Heart left ventricle (tissue), 16 donors: ENCODE results near the gene SHROOM3. TPM values are rescaled to one million over a fixed set of nuclear protein-coding genes. Genes with fewer than 3 reads are reported as not detected.

Experiments used
- ATAC-seq, 4 donors: fragments of 200-7000 bp; cut with Tn5 transposase; one replicate each; pipeline ENCODE4 v1.9.1; 2020 to 2022; ENCODE audit warnings: moderate library complexity in 4 of 4, mild to moderate bottlenecking in 3 of 4, moderate number of reproducible peaks in 1 of 4
- DNase-seq, 5 donors: peaks; one replicate each; pipeline ENCODE4 v3.0.0-alpha.2; 2020
- H3K27ac ChIP-seq, 12 donors: fragments of 200-600 bp; sonication (generic) in 4 of 12; one replicate each; pipeline versions ENCODE4 v1.5.0 to v1.8.0; 2016 to 2022; ENCODE audit warnings: mild to moderate bottlenecking in 2 of 12
- H3K27me3 ChIP-seq, 9 donors: fragments of 200-600 bp; sonication (generic) in 2 of 9; one replicate each; pipeline versions ENCODE4 v1.5.1 to v1.8.0; 2016 to 2022; ENCODE audit warnings: mild to moderate bottlenecking in 3 of 9
- H3K36me3 ChIP-seq, 9 donors: fragments of 200-600 bp; sonication (generic) in 2 of 9; one replicate each; pipeline versions ENCODE4 v1.5.0 to v1.8.0; 2018 to 2022; ENCODE audit warnings: mild to moderate bottlenecking in 2 of 9
- H3K4me1 ChIP-seq, 12 donors: fragments of 200-600 bp; sonication (generic) in 4 of 12; one replicate each; pipeline versions ENCODE4 v1.5.0 to v1.8.0; 2016 to 2022; ENCODE audit warnings: mild to moderate bottlenecking in 3 of 12
- H3K4me3 ChIP-seq, 12 donors: fragments of 200-600 bp; sonication (generic) in 4 of 12; one replicate each; pipeline versions ENCODE4 v1.5.0 to v1.8.0; 2017 to 2022; ENCODE audit warnings: mild to moderate bottlenecking in 9 of 12, moderate library complexity in 4 of 12
- H3K9me3 ChIP-seq, 12 donors: fragments of 200-600 bp; sonication (generic) in 4 of 12; one replicate each; pipeline versions ENCODE4 v1.5.0 to v1.8.0; 2016 to 2022; ENCODE audit warnings: mild to moderate bottlenecking in 1 of 12
- CTCF ChIP-seq, 12 donors: fragments of 200-600 bp; sonication (generic) in 4 of 12; IDR thresholded peaks; one replicate each; pipeline versions ENCODE4 v1.5.0 to v1.8.0; 2018 to 2022; ENCODE audit warnings: antibody characterized with exemption in 12 of 12, mild to moderate bottlenecking in 5 of 12
- POLR2A ChIP-seq, 2 donors: fragments of 450-650 bp; IDR thresholded peaks; one replicate each; pipeline ENCODE4 v1.6.1; 2017; ENCODE audit warnings: antibody characterized with exemption in 2 of 2, mild to moderate bottlenecking in 2 of 2, moderate library complexity in 2 of 2
- WGBS, 4 donors: extraction: QIAGEN DNeasy Blood & Tissue Kit in 2 of 4; methylation state at CpG; one replicate each; pipeline versions ENCODE4 v1.1.5 to v1.1.7; 2013 to 2018; 5-methylcytosine and 5-hydroxymethylcytosine counted together
- intact Hi-C, 10 donors: fragments of 100-400 bp; cut with DNase I; formaldehyde crosslinking; loops; one replicate each; pipeline versions ENCODE4 v1.11.1 to v1.14.2; 2022
- polyA plus RNA-seq, 2 donors: library from polyadenylated mRNA; stranded (reverse); fragments of 200-250 nt; gene quantifications; one replicate each; pipeline ENCODE4 v1.2.3, GENCODE V29; 2013
- total RNA-seq, 9 donors: library from RNA; depleted of rRNA in 2 of 9; stranded (reverse); fragments of >200 nt in 2 of 9; fragmentation: NEBNext Ultra II Directional in 3 of 9; extraction: Animal tissue kit (Norgen Biotek cat#: 25700) in 3 of 9; gene quantifications; one replicate each; pipeline versions ENCODE4 v1.1.0 to v1.2.4, GENCODE V29; 2016 to 2023
- donor health status: ischemic (EF 13 %, LVEDD 7.1; RV severe dilation, severe dysfunction).
- donor health status: healthy with polysubstance abuse.
- donor health status: DM: no; HTN: yes; CAD: no.
- donor health status: DM: no; HTN: no; CAD: no.
- donor health status: ischemic (EF 25% LVEDD 6.9; RV normal size, moderate dysfunction).
- donor health status: ischemic (EF 25% LVEDD 5.7; RV mildly dilated, moderate dysfunction).
- donor health status: healthy.
- donor health status: DM: yes; HTN: yes; CAD: no.
- donor health status: ischemic (EF 35%, LVEDD 5.7; RV mildly dilated, moderate dysfunction).
- donor health status: nonischemic (EF 11% LVEDD 7.7; RV severe dilation, severe dysfunction).
- donor health status: DM: yes; HTN: yes; CAD: no.
- donor health status: PGD.
- donor health status: ischemic (EF 29% LVEDD 5.4; RV normal size, mild dysfunction).
- donor health status: nonischemic (EF 23%, LVEDD 6.1; RV moderate dilation, normal function).

Gene SHROOM3
- total and polyA plus RNA-seq, 11 donors, result 4.6 to 38.5 (median 20.3) TPM

DNA sequence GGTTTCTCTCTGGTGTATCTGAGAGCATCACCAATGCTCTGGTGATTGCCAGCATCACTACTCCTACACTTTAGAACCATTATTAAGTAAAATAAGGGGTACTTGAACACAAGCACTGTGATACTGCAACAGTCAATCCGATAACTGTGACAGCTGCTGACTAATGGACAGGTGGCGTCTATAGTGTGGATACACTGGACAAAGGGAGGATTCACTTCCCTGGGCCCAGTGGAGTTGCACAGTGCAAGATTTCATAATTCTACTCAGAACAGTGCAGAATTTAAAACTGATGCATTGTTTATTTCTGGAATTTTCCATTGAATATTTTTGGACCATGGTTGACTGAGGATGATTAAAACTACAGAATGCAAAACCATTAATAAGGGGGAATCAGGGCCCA lies 97.8 kb downstream of the SHROOM3 start:
- Histone ChIP-seq H3K4me1 (peaks cover 0 to 18% (median under 1%) of the 10 kb centered on the region in 12 donors), H3K27me3 (no peaks in the 10 kb centered on the region), H3K9me3 (no peaks in the 10 kb centered on the region), H3K36me3 (no peaks in the 10 kb centered on the region), H3K4me3 (no peak overlapping the region), H3K27ac (peak overlapping the region in 2 of 12 donors; percentile 1 to 21)
- no peak for ATAC-seq
- WGBS, 4 donors, result 59 to 71% (median 67%) methylated on average over 2 of the region's 2 CpGs
- intact Hi-C loops, result loop anchor here in 1 of 10 donors (5.0 kb wide), 1 partner anchor 39 kb away; no protein-coding TSS in a partner anchor
- TF ChIP-seq POLR2A (IDR thresholded peaks at IDR 0.05) (no peak), CTCF (IDR thresholded peaks at IDR 0.05) (no peak)
- no peak for DNase-seq

GRCh38 chr4:76533314-76533713 lies 98.3 kb downstream of the SHROOM3 start:
- Histone ChIP-seq H3K27ac (peak overlapping the region in 2 of 12 donors; percentile 1 to 21), H3K4me3 (no peak overlapping the region), H3K36me3 (no peaks in the 10 kb centered on the region), H3K27me3 (no peaks in the 10 kb centered on the region), H3K9me3 (no peaks in the 10 kb centered on the region), H3K4me1 (peaks cover 0 to 18% (median under 1%) of the 10 kb centered on the region in 12 donors)
- intact Hi-C loops, result loop anchor here in 1 of 10 donors (5.0 kb wide), 1 partner anchor 39 kb away; no protein-coding TSS in a partner anchor
- no peak for DNase-seq
- peak in 1 of 4 donors; percentile 50 for ATAC-seq
- TF ChIP-seq CTCF (IDR thresholded peaks at IDR 0.05) (no peak), POLR2A (IDR thresholded peaks at IDR 0.05) (no peak)

DNA sequence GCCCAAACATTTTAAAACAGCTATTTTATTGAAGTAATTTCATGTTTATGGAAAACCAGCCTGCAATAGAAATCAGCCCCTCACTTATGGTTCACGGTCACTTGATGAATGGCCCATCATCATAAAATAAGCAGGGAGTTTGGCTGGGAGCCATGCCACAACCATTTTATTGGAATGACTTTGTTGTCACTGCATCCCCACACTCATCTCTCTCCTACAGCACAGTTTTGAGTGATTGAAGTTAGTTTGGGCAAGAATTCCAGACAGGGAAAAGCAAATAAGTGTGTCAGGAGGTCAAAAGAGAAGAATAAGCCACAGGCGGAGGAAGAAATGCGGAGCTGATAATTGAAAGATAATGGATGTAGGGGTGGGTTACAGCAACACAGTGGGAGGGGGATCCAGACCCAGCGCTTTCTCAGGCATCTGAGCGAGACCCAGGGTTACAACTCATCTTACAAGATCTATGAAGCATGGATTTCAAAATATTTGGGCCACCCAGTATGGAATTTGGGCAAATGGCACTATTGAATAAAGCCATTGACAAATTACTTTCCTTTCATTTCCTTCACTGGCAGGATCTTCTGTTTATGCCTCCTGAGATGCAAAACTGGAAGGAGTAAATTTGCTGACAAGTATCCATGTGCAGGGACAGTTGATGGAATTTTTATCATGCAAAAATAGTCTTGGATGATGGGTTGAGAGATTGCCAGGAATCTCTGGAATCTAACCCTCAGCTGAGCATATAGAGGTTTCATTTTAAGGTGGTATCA lies 100.8 kb downstream of the SHROOM3 start:
- H3K36me3 ChIP-seq, result no peaks in the 10 kb centered on the region
- TF ChIP-seq POLR2A (IDR thresholded peaks at IDR 0.05) (no peak), CTCF (IDR thresholded peaks at IDR 0.05) (no peak)
- intact Hi-C loops, result no loop called here
- no peaks in the 10 kb centered on the region for H3K27me3 ChIP-seq
- H3K9me3 ChIP-seq, result no peaks in the 10 kb centered on the region
- H3K4me3 ChIP-seq, result no peak overlapping the region
- 66 to 86% (median 77%) methylated on average over 5 of the region's 5 CpGs for WGBS, 4 donors
- DNase-seq, result no peak
- ATAC-seq, result no peak
- H3K27ac ChIP-seq, result no peak overlapping the region
- peaks cover 0 to 32% (median 6%) of the 10 kb centered on the region in 12 donors for H3K4me1 ChIP-seq

GRCh38 chr4:76536373-76536689 lies 101.3 kb downstream of the SHROOM3 start:
- ATAC-seq (no peak), DNase-seq (no peak)
- Histone ChIP-seq H3K4me1 (peaks cover 0 to 32% (median 6%) of the 10 kb centered on the region in 12 donors), H3K27me3 (no peaks in the 10 kb centered on the region), H3K27ac (no peak overlapping the region), H3K4me3 (no peak overlapping the region), H3K36me3 (no peaks in the 10 kb centered on the region), H3K9me3 (no peaks in the 10 kb centered on the region)
- WGBS, 4 donors, result 66 to 85% (median 78%) methylated on average over 2 of the region's 2 CpGs
- TF ChIP-seq CTCF (IDR thresholded peaks at IDR 0.05) (no peak), POLR2A (IDR thresholded peaks at IDR 0.05) (no peak)
- intact Hi-C loops, result no loop called here
